GM12878 (cell line): ENCODE data around the gene TSPEAR. TPM values are rescaled to one million over a fixed set of nuclear protein-coding genes. Genes with fewer than 3 reads are reported as not detected.

Source experiments
- ATAC-seq: fragments of 200-7000 bp; cut with Tn5 transposase; 3 replicates; pipeline ENCODE4 v1.9.1; 2020; ENCODE audit warnings: mild to moderate bottlenecking, moderate library complexity
- BruUV-seq: library from RNA; stranded (reverse); fragments of 400-500 nt; replicated peaks from 2 replicates; lab custom pipeline; 2021; lab: Mats Ljungman, UMichigan
- CTCF ChIA-PET: fragments of 300-600 bp; sonication (Branson Sonifier 250); formaldehyde crosslinking; extraction: SDS; loops from one replicate; lab custom pipeline; 2021; ENCODE audit warnings: inconsistent platforms; lab: Yijun Ruan, JAX
- POLR2A ChIA-PET: fragments of 350-600 bp; formaldehyde crosslinking; extraction: SDS; loops from one replicate; lab custom pipeline; 2021; ENCODE audit warnings: inconsistent platforms; lab: Charles Lee
- RAD21 ChIA-PET: fragments of 300-600 bp; sonication (Branson Sonifier 250); formaldehyde crosslinking; loops from one replicate; lab custom pipeline; 2023; ENCODE audit warnings: antibody characterized with exemption; ENCODE audit not compliant: unreplicated experiment; lab: Charles Lee
- SMC1A ChIA-PET: fragments of 300-600 bp; sonication (Branson Sonifier 250); formaldehyde crosslinking; loops from one replicate; lab custom pipeline; 2023; ENCODE audit not compliant: unreplicated experiment, uncharacterized antibody; lab: Charles Lee
- DNase-seq: peaks from one replicate; pipeline ENCODE4 v3.0.0-alpha.2; 2011; ENCODE audit warnings: low read depth, low spot score
- FAIRE-seq: peaks from 3 replicates; lab custom pipeline; 2011; peaks lifted over from hg19 to GRCh38; lab: Jason Lieb, UNC
- H2AFZ ChIP-seq: 2 replicates; pipeline ENCODE4 v1.6.0; 2011; ENCODE audit warnings: low read depth, low read length, control low read depth; ENCODE audit not compliant: control insufficient read depth
- H3K27ac ChIP-seq: 2 replicates; pipeline ENCODE4 v1.5.1; 2011; ENCODE audit warnings: control low read depth; ENCODE audit not compliant: control insufficient read depth, insufficient read depth
- H3K27me3 ChIP-seq, 2 experiments: replicated peaks in 1 of 2; 2 replicates each; pipeline versions ENCODE4 v1.6.0 to v1.6.1; 2011; ENCODE audit warnings: low read length in 1 of 2; ENCODE audit not compliant: control insufficient read depth in 2 of 2, insufficient read depth in 2 of 2
- H3K36me3 ChIP-seq, 2 experiments: 2 replicates each; pipeline ENCODE4 v1.5.1; 2011; ENCODE audit warnings: low read length in 1 of 2; ENCODE audit not compliant: control insufficient read depth in 2 of 2, insufficient read depth in 2 of 2
- H3K4me1 ChIP-seq: 2 replicates; pipeline ENCODE4 v1.6.1; 2011; ENCODE audit warnings: mild to moderate bottlenecking, low read length, moderate library complexity, mixed read lengths; ENCODE audit not compliant: control insufficient read depth, insufficient read depth
- H3K4me2 ChIP-seq: 2 replicates; pipeline ENCODE4 v1.6.0; 2011; ENCODE audit warnings: control low read depth; ENCODE audit not compliant: control insufficient read depth, insufficient read depth
- H3K4me3 ChIP-seq: fragments of 200-600 bp; sonication (generic); 2 replicates; pipeline ENCODE4 v1.5.1; 2016
- H3K79me2 ChIP-seq: 2 replicates; pipeline ENCODE4 v1.6.0; 2011; ENCODE audit warnings: low read length; ENCODE audit not compliant: control insufficient read depth, insufficient read depth
- H3K9ac ChIP-seq: 2 replicates; pipeline ENCODE4 v1.8.0; 2011; ENCODE audit warnings: low read length, control low read depth, mixed read lengths; ENCODE audit not compliant: control insufficient read depth, insufficient read depth
- H3K9me3 ChIP-seq: replicated peaks from 3 replicates; pipeline ENCODE4 v1.5.1; 2011; ENCODE audit warnings: mild to moderate bottlenecking, low read length; ENCODE audit not compliant: control insufficient read depth, insufficient read depth
- H4K20me1 ChIP-seq: 2 replicates; pipeline ENCODE4 v1.6.0; 2011; ENCODE audit not compliant: control insufficient read depth, insufficient read depth
- BCL11A ChIP-seq: IDR thresholded peaks from 2 replicates; pipeline ENCODE4 v1.6.1; 2011; ENCODE audit warnings: low read depth, low read length
- CREB1 ChIP-seq: IDR thresholded peaks from 2 replicates; pipeline ENCODE4 v1.6.1; 2012; ENCODE audit warnings: low read depth, mild to moderate bottlenecking, inconsistent platforms
- CREM ChIP-seq: IDR thresholded peaks from 2 replicates; pipeline ENCODE4 v1.6.1; 2014; ENCODE audit warnings: antibody characterized with exemption, low read depth
- HDGF ChIP-seq: fragments of 450-650 bp; IDR thresholded peaks from 2 replicates; pipeline ENCODE4 v1.6.1; 2016; ENCODE audit warnings: antibody characterized with exemption
- HSF1 ChIP-seq: fragments of 150-350 bp; IDR thresholded peaks from 2 replicates; pipeline ENCODE4 v1.6.1; 2014; ENCODE audit warnings: mild to moderate bottlenecking, low read depth, low read length
- JUND ChIP-seq: IDR thresholded peaks from 2 replicates; pipeline ENCODE4 v1.6.1; 2012; ENCODE audit warnings: low read depth, mild to moderate bottlenecking, low read length, improper control_type of control experiment, moderate library complexity
- MLLT1 ChIP-seq: fragments of 450-650 bp; IDR thresholded peaks from 2 replicates; pipeline ENCODE4 v1.6.1; 2016; ENCODE audit warnings: mild to moderate bottlenecking
- NFXL1 ChIP-seq: fragments of 450-650 bp; IDR thresholded peaks from 2 replicates; pipeline ENCODE4 v1.6.1; 2017; ENCODE audit warnings: antibody characterized with exemption, mild to moderate bottlenecking, borderline replicate concordance
- NFYA ChIP-seq: IDR thresholded peaks from 2 replicates; pipeline ENCODE4 v1.6.1; 2011; ENCODE audit warnings: low read depth, mild to moderate bottlenecking, low read length, improper control_type of control experiment, borderline replicate concordance
- NFYB ChIP-seq: IDR thresholded peaks from 2 replicates; pipeline ENCODE4 v1.6.1; 2011; ENCODE audit warnings: low read depth, mild to moderate bottlenecking, low read length, improper control_type of control experiment, moderate library complexity; ENCODE audit not compliant: insufficient read depth
- PML ChIP-seq: IDR thresholded peaks from 2 replicates; pipeline ENCODE4 v1.6.1; 2012; ENCODE audit warnings: low read length, inconsistent platforms
- POLR2A ChIP-seq: IDR thresholded peaks from 2 replicates; pipeline ENCODE4 v1.6.1; 2011; ENCODE audit warnings: low read depth, mild to moderate bottlenecking, low read length
- RAD21 ChIP-seq: IDR thresholded peaks from 2 replicates; pipeline ENCODE4 v1.6.1; 2011; ENCODE audit warnings: mild to moderate bottlenecking, low read depth, low read length, moderate library complexity; ENCODE audit not compliant: insufficient read depth
- RELB ChIP-seq: fragments of 450-650 bp; IDR thresholded peaks from 2 replicates; pipeline ENCODE4 v1.6.1; 2017; ENCODE audit warnings: low read depth, mild to moderate bottlenecking, moderate library complexity
- SRF ChIP-seq, 2 experiments: IDR thresholded peaks; 2 replicates each; pipeline ENCODE4 v1.6.1; 2011; ENCODE audit warnings: low read depth in 2 of 2, low read length in 2 of 2, mild to moderate bottlenecking in 1 of 2, moderate library complexity in 1 of 2
- TCF3 ChIP-seq: IDR thresholded peaks from 2 replicates; pipeline ENCODE4 v1.6.1; 2012; ENCODE audit warnings: low read depth, mild to moderate bottlenecking, low read length, borderline replicate concordance; ENCODE audit not compliant: insufficient read depth
- USF2 ChIP-seq: IDR thresholded peaks from 2 replicates; pipeline ENCODE4 v1.6.1; 2011; ENCODE audit warnings: low read depth, low read length, improper control_type of control experiment, borderline replicate concordance
- ZZZ3 ChIP-seq: IDR thresholded peaks from 2 replicates; pipeline ENCODE4 v1.6.1; 2011; ENCODE audit warnings: low read depth; ENCODE audit not compliant: control insufficient read depth, insufficient read length
- WGBS: methylation state at CpG from one replicate; pipeline ENCODE4 v1.1.6; 2016; ENCODE audit warnings: low lambda C conversion rate; ENCODE audit not compliant: insufficient replicate concordance, insufficient coverage; ENCODE audit errors: missing lambda C conversion rate; 5-methylcytosine and 5-hydroxymethylcytosine counted together
- in situ Hi-C: fragments of 300-500 bp; cut with MboI; formaldehyde crosslinking; loops from 9 replicates; pipeline ENCODE4 v1.14.3; 2018; ENCODE audit warnings: mixed read lengths
- intact Hi-C: fragments of 100-400 bp; cut with micrococcal nuclease; formaldehyde crosslinking; loops from one replicate; pipeline ENCODE4 v1.14.2; 2022; ENCODE audit not compliant: unreplicated experiment
- polyA plus RNA-seq, 11 experiments: library from polyadenylated mRNA; depleted of rRNA in 4 of 11; unstranded in 6 of 11; stranded (reverse) in 5 of 11; fragments of >200 nt; fragmentation: Nextera tagmentation in 4 of 11; fragmentation: Illumina TruSeq in 1 of 11; extraction: Ambion mirVana in 4 of 11; extraction: Trizol in 1 of 11; gene quantifications; 1 replicate in 1 of 11; 2 replicates in 10 of 11; pipeline versions ENCODE4 v1.2.1 to v1.2.3, GENCODE V29; 2011 to 2016; ENCODE audit warnings: inconsistent platforms in 2 of 11, missing spikeins in 2 of 11, low read depth in 1 of 11
- total RNA-seq, 4 experiments: library from RNA; depleted of rRNA in 3 of 4; stranded (reverse); fragments of >200 nt in 3 of 4; fragmentation: Illumina TruSeq in 1 of 4; extraction: Trizol in 1 of 4; gene quantifications; 2 replicates each; pipeline versions ENCODE4 v1.2.1 to v1.2.3, GENCODE V29; 2013 to 2021

The TSPEAR gene
- total and polyA plus RNA-seq, 10 of the 15 experiments (the other 5 are each of a cell fraction or from before 2014, with no cell fraction given): not detected

- RAD21 ChIA-PET: no interaction called here
- Histone ChIP-seq H3K4me3 (no peak overlapping the region), H3K9ac (no peak overlapping the region), H3K4me2 (no peak overlapping the region), H4K20me1 (no peaks in the 10 kb centered on the region), H3K27me3 (no peaks in the 10 kb centered on the region), H3K4me1 (no peaks in the 10 kb centered on the region), H3K79me2 (no peaks in the 10 kb centered on the region), H2AFZ (no peak overlapping the region), H3K36me3 (no peaks in the 10 kb centered on the region), H3K27ac (no peak overlapping the region), H3K9me3 (no peaks in the 10 kb centered on the region)
- intact Hi-C loops (no loop called here), in situ Hi-C loops (no loop called here)
- no peak for FAIRE-seq
- 0% methylated on average over 1 of the region's 1 CpG for WGBS
- TF ChIP-seq JUND: no peak
- TF ChIP-seq CREM: no peak
- TF ChIP-seq RELB: no peak
- TF ChIP-seq PML: no peak
- TF ChIP-seq RAD21: no peak
- TF ChIP-seq SRF (IDR thresholded peaks at IDR 0.05; ENCODE audit: low read depth in 2 of 2, low read length in 2 of 2): no peak
- TF ChIP-seq HSF1: no peak
- TF ChIP-seq USF2: no peak
- no peak for TF ChIP-seq NFYA
- TF ChIP-seq POLR2A: no peak
- no peak for TF ChIP-seq ZZZ3
- TF ChIP-seq CREB1: no peak
- TF ChIP-seq HDGF: no peak
- no peak for TF ChIP-seq BCL11A
- TF ChIP-seq TCF3: no peak
- TF ChIP-seq MLLT1: no peak
- TF ChIP-seq NFYB: no peak
- no peak for TF ChIP-seq NFXL1
- BruUV-seq: no TSS peak
- ATAC-seq: no peak
- POLR2A ChIA-PET: no interaction called here
- SMC1A ChIA-PET: no interaction called here
- no peak for DNase-seq
- CTCF ChIA-PET: interaction anchor here (4.5 to 5.7 kb wide), 2 partner anchors 54 to 228 kb away, joined by 27 to 30 read pairs; no protein-coding TSS in a partner anchor
Observed at GRCh38 chr21:44739316-44739715, 27.9 kb upstream of the TSPEAR start.
